IMR-90 (cell line): ENCODE data around the gene MGAT5.

Source experiments
- BHLHE40 ChIP-seq: fragments of 150-350 bp; IDR thresholded peaks from 2 replicates; pipeline ENCODE4 v1.6.1; 2016; ENCODE audit warnings: mild to moderate bottlenecking, low read depth, low read length
- CTCF ChIP-seq: conservative IDR thresholded peaks from 2 replicates; pipeline ENCODE4 v1.5.1; 2012; ENCODE audit warnings: mild to moderate bottlenecking, low read depth, low read length, improper control_type of control experiment
- MAFK ChIP-seq: IDR thresholded peaks from 2 replicates; pipeline ENCODE4 v1.6.1; 2012; ENCODE audit warnings: low read depth, low read length, improper control_type of control experiment
- POLR2A ChIP-seq: IDR thresholded peaks from 2 replicates; pipeline ENCODE4 v1.6.1; 2012; ENCODE audit warnings: mild to moderate bottlenecking, low read depth, low read length
- RAD21 ChIP-seq: IDR thresholded peaks from 2 replicates; pipeline ENCODE4 v1.6.1; 2012; ENCODE audit warnings: low read length, improper control_type of control experiment

GRCh38 chr2:134369220-134369902 lies 115.5 kb downstream of the MGAT5 start:
- no peak for TF ChIP-seq POLR2A
- no peak for TF ChIP-seq CTCF
- TF ChIP-seq RAD21 = no peak
- no peak for TF ChIP-seq MAFK
- TF ChIP-seq BHLHE40 = no peak
